ENCODE results near the gene SELENOM. TPM values are rescaled to one million over a fixed set of nuclear protein-coding genes. Genes with fewer than 3 reads are reported as not detected.

Gene SELENOM
- total and polyA plus RNA-seq, 2 of the 8 experiments (the other 6 are each of a cell fraction or from before 2014, with no cell fraction given), result 22.7 to 40.0 TPM

DNA sequence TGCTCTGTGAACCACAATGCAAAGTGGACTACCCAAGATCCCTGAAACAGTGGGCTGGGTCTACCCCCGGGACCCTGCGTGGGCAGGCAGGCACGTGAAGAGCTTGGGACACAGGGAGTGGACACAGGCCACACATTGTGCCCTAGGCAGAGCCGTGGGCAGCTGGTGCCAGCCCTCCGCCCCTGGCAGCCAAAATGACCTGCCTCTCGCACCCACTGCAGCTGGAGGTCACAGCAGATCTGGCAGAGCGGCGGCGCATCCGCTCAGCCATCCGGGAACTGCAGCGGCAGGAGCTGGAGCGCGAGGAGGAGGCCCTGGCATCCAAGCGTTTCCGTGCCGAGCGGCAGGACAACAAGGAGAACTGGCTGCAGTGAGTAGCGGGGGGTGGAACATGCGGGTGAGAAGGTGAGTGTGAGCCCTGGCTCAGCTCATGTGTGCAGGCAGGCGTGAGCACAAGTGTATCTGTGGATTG lies 19.6 kb downstream of the SELENOM start:
- 91% methylated on average over 21 of the region's 21 CpGs; no CpG with 5 or more reads in 1 of the 2 experiments for WGBS, 2 experiments (ENCODE audit: extremely low coverage in 1 of 2, insufficient coverage in 1 of 2, insufficient read length in 1 of 2, insufficient replicate concordance in 2 of 2, low coverage in 1 of 2, low lambda C conversion rate in 2 of 2, missing lambda C conversion rate in 1 of 2)
- no peak overlapping the region for H2BK120ac ChIP-seq (replicated peaks; ENCODE audit: low read depth, low read length)
- no peak overlapping the region for H3K4ac ChIP-seq (replicated peaks; ENCODE audit: insufficient read length, low read depth, low read length)
- 0 out of 2 replicates have a peak overlapping the region, but pooled peaks have one; percentile 17 for H2BK12ac ChIP-seq (ENCODE audit: low read depth, low read length)
- CTCF ChIA-PET (ENCODE audit: partially characterized antibody), result interaction anchor here (0.9 to 13.3 kb wide), 8 partner anchors 10 to 323 kb away, joined by 3 to 207 read pairs (median 6); partner anchors contain the start of gene PLA2G3
- H4K5ac ChIP-seq (ENCODE audit: insufficient read length, low read depth, low read length), result no peak overlapping the region
- H3K18ac ChIP-seq (ENCODE audit: extremely low read depth, low read length), result no peak overlapping the region
- H2AK5ac ChIP-seq (ENCODE audit: low read depth, low read length), result no peak overlapping the region
- no peak overlapping the region for H3K14ac ChIP-seq (ENCODE audit: insufficient read length)
- no peak overlapping the region for H4K8ac ChIP-seq (ENCODE audit: extremely low read depth, insufficient read depth, low read length)
- H2BK5ac ChIP-seq (ENCODE audit: low read depth, low read length), result no peak overlapping the region; the same call in 1 of the 2 replicates
- FAIRE-seq (no peak), DNase-seq (ENCODE audit: low read depth in 1 of 2, low spot score in 2 of 2) (no peak)
- POLR2A ChIA-PET (ENCODE audit: partially characterized antibody), result interaction anchor here (0.7 to 12.2 kb wide), 5 partner anchors 8 to 118 kb away, joined by 3 to 220 read pairs (median 5); partner anchors contain the start of genes MORC2, SELENOM and TUG1
- no peak overlapping the region for H2AFZ ChIP-seq (ENCODE audit: low read length)
- no peaks in the 10 kb centered on the region for H3K27me3 ChIP-seq (replicated peaks in 1 of 4; ENCODE audit: control insufficient read depth in 3 of 4, extremely low read depth in 1 of 4, insufficient read depth in 3 of 4, low read length in 3 of 4)
- no peak overlapping the region for H3K4me2 ChIP-seq (ENCODE audit: insufficient read depth in 1 of 2, low read depth in 2 of 2, low read length in 2 of 2)
- H2BK15ac ChIP-seq (ENCODE audit: low read length), result no peak overlapping the region
- no peak overlapping the region for H4K91ac ChIP-seq (replicated peaks; ENCODE audit: insufficient read length, low read length)
- H3K36me3 ChIP-seq (ENCODE audit: control insufficient read depth in 2 of 4, insufficient read depth in 4 of 4, low read length in 3 of 4), result no peaks in the 10 kb centered on the region
- H3K4me3 ChIP-seq (ENCODE audit: extremely low read depth in 1 of 4, insufficient read depth in 2 of 4, low read depth in 3 of 4, low read length in 4 of 4), result no peak overlapping the region
- H2BK20ac ChIP-seq (ENCODE audit: low read length), result no peak overlapping the region
- no peaks in the 10 kb centered on the region for H3K9me3 ChIP-seq (ENCODE audit: insufficient read depth in 2 of 2, low read depth in 1 of 2, low read length in 1 of 2)
- peaks cover 8% of the 10 kb centered on the region for H3K23me2 ChIP-seq (ENCODE audit: low read depth, low read length)
- no peak overlapping the region for H3K9ac ChIP-seq (replicated peaks in 1 of 4; ENCODE audit: extremely low read depth in 1 of 4, low read depth in 3 of 4, low read length in 3 of 4)
- H3K79me2 ChIP-seq (ENCODE audit: control insufficient read depth in 1 of 2, insufficient read depth in 2 of 2, low read length in 2 of 2), result peaks cover 0 to 9% of the 10 kb centered on the region in 2 experiments; a peak in 1 of 4 replicates
- H4K20me1 ChIP-seq (replicated peaks in 1 of 2; ENCODE audit: control insufficient read depth in 1 of 2, insufficient read depth in 2 of 2, low read length in 2 of 2), result peaks cover 0 to 2% of the 10 kb centered on the region in 2 experiments
- H3K4me1 ChIP-seq (replicated peaks in 1 of 4; ENCODE audit: control insufficient read depth in 3 of 4, insufficient read depth in 4 of 4, low read length in 3 of 4), result peaks cover 0 to 23% (median 13%) of the 10 kb centered on the region in 4 experiments; a peak in 6 of 7 replicates
- H3K23ac ChIP-seq (ENCODE audit: insufficient read length), result no peak overlapping the region
- no peaks in the 10 kb centered on the region; the same call in 1 of the 2 replicates for H3K79me1 ChIP-seq (ENCODE audit: low read depth, low read length)
- H3K27ac ChIP-seq (ENCODE audit: low read depth, low read length), result no peak overlapping the region
- H3K56ac ChIP-seq (replicated peaks; ENCODE audit: insufficient read length, low read depth, low read length), result no peak overlapping the region
- TF ChIP-seq NANOG (IDR thresholded peaks at IDR 0.05; ENCODE audit: insufficient read depth, low read depth, low read length, poor library complexity, severe bottlenecking) (no peak), JUN (IDR thresholded peaks at IDR 0.05; ENCODE audit: low read depth, low read length) (no peak), GTF2F1 (IDR thresholded peaks at IDR 0.05; ENCODE audit: borderline replicate concordance, low read depth, low read length) (no peak), BRCA1 (IDR thresholded peaks at IDR 0.05; ENCODE audit: low read depth, low read length) (no peak), KDM4A (IDR thresholded peaks at IDR 0.05; ENCODE audit: low read depth, low read length, severe bottlenecking) (no peak), PHF8 (conservative IDR thresholded peaks at IDR 0.05; ENCODE audit: low read depth, low read length) (no peak), EP300 (IDR thresholded peaks at IDR 0.05; ENCODE audit: borderline replicate concordance in 1 of 2, low read depth in 2 of 2, low read length in 2 of 2) (no peak), ASH2L (IDR thresholded peaks at IDR 0.05; ENCODE audit: low read length) (no peak), SP2 (IDR thresholded peaks at IDR 0.05; ENCODE audit: low read length) (no peak), MAFK (IDR thresholded peaks at IDR 0.05; ENCODE audit: low read depth, low read length) (no peak)
- TF ChIP-seq, protein P1, sequence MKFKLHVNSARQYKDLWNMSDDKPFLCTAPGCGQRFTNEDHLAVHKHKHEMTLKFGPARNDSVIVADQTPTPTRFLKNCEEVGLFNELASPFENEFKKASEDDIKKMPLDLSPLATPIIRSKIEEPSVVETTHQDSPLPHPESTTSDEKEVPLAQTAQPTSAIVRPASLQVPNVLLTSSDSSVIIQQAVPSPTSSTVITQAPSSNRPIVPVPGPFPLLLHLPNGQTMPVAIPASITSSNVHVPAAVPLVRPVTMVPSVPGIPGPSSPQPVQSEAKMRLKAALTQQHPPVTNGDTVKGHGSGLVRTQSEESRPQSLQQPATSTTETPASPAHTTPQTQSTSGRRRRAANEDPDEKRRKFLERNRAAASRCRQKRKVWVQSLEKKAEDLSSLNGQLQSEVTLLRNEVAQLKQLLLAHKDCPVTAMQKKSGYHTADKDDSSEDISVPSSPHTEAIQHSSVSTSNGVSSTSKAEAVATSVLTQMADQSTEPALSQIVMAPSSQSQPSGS (IDR thresholded peaks at IDR 0.05; ENCODE audit: low read length), result no peak
